ENCODE measurements around the gene TOMM6. TPM values are rescaled to one million over a fixed set of nuclear protein-coding genes. Genes with fewer than 3 reads are reported as not detected.

The TOMM6 gene
- total RNA-seq, 3 donors from 2014 or later (not counting 1 experiment from before 2014, with no cell fraction given) = 95.0 to 109 (median 96.6) TPM

DNA sequence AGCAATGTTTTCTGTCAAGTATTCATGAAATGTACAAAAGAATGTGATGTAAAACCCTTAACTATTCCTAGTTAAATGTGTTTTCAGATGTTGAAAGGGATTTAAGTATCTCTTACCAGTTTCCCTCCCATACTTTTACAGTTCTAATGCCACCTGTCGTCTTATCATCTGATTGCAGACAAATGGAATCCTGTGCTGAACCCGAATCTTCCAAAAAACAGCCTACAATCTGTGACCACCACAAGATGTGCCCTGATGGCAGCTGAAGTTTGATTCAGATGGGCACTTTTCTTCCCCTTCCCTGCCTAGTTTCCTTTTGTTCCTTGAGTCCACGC is 1.9 kb downstream of the TOMM6 start:
- Histone ChIP-seq H3K36me3 (ENCODE audit: control insufficient read depth, insufficient read depth, low read length) (peaks cover 32% of the 10 kb centered on the region), H3K27ac (ENCODE audit: low read length) (no peak overlapping the region)
- no peaks in the 10 kb centered on the region for H3K9me3 Mint-ChIP-seq

DNA sequence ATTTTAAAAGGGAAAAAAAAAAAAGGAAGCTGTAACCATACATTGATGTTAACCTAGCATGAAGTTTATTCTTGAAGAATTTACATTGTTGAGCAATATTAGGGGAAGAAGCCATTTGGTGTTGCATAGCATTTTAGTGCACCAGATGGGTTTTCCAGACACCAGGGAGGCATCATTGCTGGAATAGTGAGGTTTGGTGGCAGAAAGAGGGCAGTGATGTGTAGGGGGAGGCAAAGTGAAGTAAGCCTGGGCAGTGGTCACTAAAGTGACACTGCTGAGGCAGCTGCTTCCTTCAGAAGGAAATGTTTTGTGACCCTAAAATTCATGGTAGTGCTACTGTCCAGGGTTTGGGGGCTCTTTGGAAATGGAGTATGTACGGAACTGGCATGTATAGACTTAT is 2.6 kb downstream of the TOMM6 start:
- Histone ChIP-seq H3K4me1 (ENCODE audit: control insufficient read depth, insufficient read depth, low read length) (peaks cover 25% of the 10 kb centered on the region), H3K36me3 (ENCODE audit: control insufficient read depth, insufficient read depth, low read length) (peaks cover 34% of the 10 kb centered on the region), H3K27me3 (ENCODE audit: control insufficient read depth, insufficient read depth, low read length) (no peaks in the 10 kb centered on the region), H3K4me3 (ENCODE audit: low read length) (no peak overlapping the region), H3K27ac (ENCODE audit: low read length) (no peak overlapping the region), H3K9me3 (ENCODE audit: control insufficient read depth, insufficient read depth, low read length) (no peaks in the 10 kb centered on the region)
- Mint-ChIP-seq H3K27ac (peak overlapping the region in 1 of 2 donors; percentile 96), H3K36me3 (peaks cover 8% of the 10 kb centered on the region), H3K9me3 (no peaks in the 10 kb centered on the region), H3K27me3 (ENCODE audit: low read depth in 2 of 2) (no peaks in the 10 kb centered on the region), H3K4me3 (peak overlapping the region; percentile 45), H3K4me1 (peaks cover 0 to 25% of the 10 kb centered on the region in 2 donors)
- TF ChIP-seq, protein P1, sequence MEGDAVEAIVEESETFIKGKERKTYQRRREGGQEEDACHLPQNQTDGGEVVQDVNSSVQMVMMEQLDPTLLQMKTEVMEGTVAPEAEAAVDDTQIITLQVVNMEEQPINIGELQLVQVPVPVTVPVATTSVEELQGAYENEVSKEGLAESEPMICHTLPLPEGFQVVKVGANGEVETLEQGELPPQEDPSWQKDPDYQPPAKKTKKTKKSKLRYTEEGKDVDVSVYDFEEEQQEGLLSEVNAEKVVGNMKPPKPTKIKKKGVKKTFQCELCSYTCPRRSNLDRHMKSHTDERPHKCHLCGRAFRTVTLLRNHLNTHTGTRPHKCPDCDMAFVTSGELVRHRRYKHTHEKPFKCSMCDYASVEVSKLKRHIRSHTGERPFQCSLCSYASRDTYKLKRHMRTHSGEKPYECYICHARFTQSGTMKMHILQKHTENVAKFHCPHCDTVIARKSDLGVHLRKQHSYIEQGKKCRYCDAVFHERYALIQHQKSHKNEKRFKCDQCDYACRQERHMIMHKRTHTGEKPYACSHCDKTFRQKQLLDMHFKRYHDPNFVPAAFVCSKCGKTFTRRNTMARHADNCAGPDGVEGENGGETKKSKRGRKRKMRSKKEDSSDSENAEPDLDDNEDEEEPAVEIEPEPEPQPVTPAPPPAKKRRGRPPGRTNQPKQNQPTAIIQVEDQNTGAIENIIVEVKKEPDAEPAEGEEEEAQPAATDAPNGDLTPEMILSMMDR (IDR thresholded peaks at IDR 0.05) = no peak
- intact Hi-C loops (cut with micrococcal nuclease) = no loop called here
- ATAC-seq (no peak), DNase-seq (no peak)
- 94% methylated on average over 1 of the region's 1 CpG for WGBS (ENCODE audit: insufficient coverage)

More for the DNA sequence above, 1.9 kb downstream of the TOMM6 start:
- H3K27ac Mint-ChIP-seq = peak overlapping the region; percentile 92 to 96
- peaks cover 0 to 25% of the 10 kb centered on the region in 2 donors for H3K4me1 Mint-ChIP-seq
- ATAC-seq (no peak), DNase-seq (no peak)
- H3K4me3 ChIP-seq (ENCODE audit: low read length) = no peak overlapping the region
- no peaks in the 10 kb centered on the region for H3K27me3 ChIP-seq (ENCODE audit: control insufficient read depth, insufficient read depth, low read length)
- no peaks in the 10 kb centered on the region for H3K9me3 ChIP-seq (ENCODE audit: control insufficient read depth, insufficient read depth, low read length)
- TF ChIP-seq, protein P1 (IDR thresholded peaks at IDR 0.05) = no peak
- H3K36me3 Mint-ChIP-seq = peaks cover 8% of the 10 kb centered on the region
- H3K4me1 ChIP-seq (ENCODE audit: control insufficient read depth, insufficient read depth, low read length) = peaks cover 30% of the 10 kb centered on the region
- 91% methylated on average over 2 of the region's 3 CpGs for WGBS (ENCODE audit: insufficient coverage)
- H3K4me3 Mint-ChIP-seq = peak overlapping the region; percentile 94
- intact Hi-C loops (cut with micrococcal nuclease) = loop anchor here (10.0 kb wide), 1 partner anchor 755 kb away; no protein-coding TSS in a partner anchor
- no peaks in the 10 kb centered on the region for H3K27me3 Mint-ChIP-seq (ENCODE audit: low read depth in 2 of 2)

DNA sequence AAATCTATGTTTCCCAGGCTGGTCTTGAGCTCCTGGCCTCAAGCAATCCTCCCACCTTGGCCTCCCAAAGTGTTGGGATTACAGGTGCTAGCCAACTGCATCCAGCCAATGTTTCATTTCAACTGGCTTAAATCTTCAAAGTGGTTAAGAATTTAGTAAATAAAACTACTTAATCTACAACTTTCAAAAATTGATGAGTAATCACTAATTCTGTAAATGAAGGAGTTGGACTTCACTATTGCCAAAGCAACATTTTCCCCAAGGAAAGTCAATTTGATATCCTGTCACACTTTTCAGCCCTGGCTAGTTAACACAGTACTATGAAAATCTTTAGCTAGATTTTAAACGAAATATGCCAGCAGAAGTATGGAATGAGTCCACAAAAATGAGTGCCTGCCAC is 3.8 kb downstream of the TOMM6 start:
- H3K27ac Mint-ChIP-seq = no peak overlapping the region
- H3K27me3 Mint-ChIP-seq (ENCODE audit: low read depth in 2 of 2) = no peaks in the 10 kb centered on the region
- WGBS (ENCODE audit: insufficient coverage) = 88% methylated on average over 1 of the region's 1 CpG

More for the DNA sequence above, 3.8 kb downstream of the TOMM6 start:
- Mint-ChIP-seq H3K4me1 (peaks cover 0 to 18% of the 10 kb centered on the region in 2 donors), H3K9me3 (no peaks in the 10 kb centered on the region), H3K36me3 (peaks cover 8% of the 10 kb centered on the region), H3K4me3 (no peak overlapping the region)
- Histone ChIP-seq H3K4me1 (ENCODE audit: control insufficient read depth, insufficient read depth, low read length) (peaks cover 13% of the 10 kb centered on the region), H3K27ac (ENCODE audit: low read length) (no peak overlapping the region), H3K27me3 (ENCODE audit: control insufficient read depth, insufficient read depth, low read length) (no peaks in the 10 kb centered on the region), H3K9me3 (ENCODE audit: control insufficient read depth, insufficient read depth, low read length) (no peaks in the 10 kb centered on the region), H3K4me3 (ENCODE audit: low read length) (no peak overlapping the region), H3K36me3 (ENCODE audit: control insufficient read depth, insufficient read depth, low read length) (peaks cover 36% of the 10 kb centered on the region)
- intact Hi-C loops (cut with micrococcal nuclease) = no loop called here
- DNase-seq (no peak), ATAC-seq (no peak)
- TF ChIP-seq, protein P1 (IDR thresholded peaks at IDR 0.05) = no peak
